A549 (cell line): ENCODE measurements around the gene RBM6. TPM values are rescaled to one million over a fixed set of nuclear protein-coding genes. Genes with fewer than 3 reads are reported as not detected.
"Not testable (repeated sequence)": the region's sequence is repeated elsewhere in the genome, so short reads cannot be mapped to it uniquely, and the experiment has no call there.

Source experiments
- ATAC-seq, 2 experiments: fragments of 200-7000 bp in 1 of 2; fragments of >200 bp in 1 of 2; cut with Nextera tagmentation in 1 of 2; cut with Tn5 transposase in 1 of 2; 3 replicates each; pipeline versions ENCODE4 v1.8.0 to v1.9.1; 2018 to 2020; ENCODE audit warnings: mild to moderate bottlenecking in 1 of 2, moderate library complexity in 1 of 2
- CTCF ChIA-PET: fragments of 300-600 bp; sonication (Branson Sonifier 250); formaldehyde crosslinking; extraction: SDS; loops from one replicate; lab custom pipeline; 2021; ENCODE audit warnings: antibody characterized with exemption, inconsistent platforms; lab: Yijun Ruan, JAX
- POLR2A ChIA-PET: fragments of 350-600 bp; formaldehyde crosslinking; extraction: SDS; loops from one replicate; lab custom pipeline; 2021; ENCODE audit warnings: antibody characterized with exemption, inconsistent platforms; lab: Yijun Ruan, JAX
- DNase-seq, 2 experiments: peaks; one replicate each; pipeline versions ENCODE4 v3.0.0 to v3.0.0-alpha.2; 2011 to 2016; ENCODE audit warnings: low read depth in 1 of 2, low spot score in 1 of 2
- FAIRE-seq: peaks from 2 replicates; lab custom pipeline; 2011; peaks lifted over from hg19 to GRCh38; lab: Jason Lieb, UNC
- H3K27ac ChIP-seq, 2 experiments: fragments of >200 bp; sonication (Bioruptor Twin); formaldehyde crosslinking; 3 replicates each; pipeline ENCODE4 v1.5.1; 2016 to 2017
- H3K4me1 ChIP-seq: fragments of >200 bp; sonication (Bioruptor Twin); formaldehyde crosslinking; 3 replicates; pipeline ENCODE4 v1.6.1; 2016
- H3K4me2 ChIP-seq: fragments of >200 bp; sonication (Bioruptor Twin); formaldehyde crosslinking; 3 replicates; pipeline ENCODE4 v1.6.1; 2016
- H3K4me3 ChIP-seq: fragments of >200 bp; sonication (Bioruptor Twin); formaldehyde crosslinking; 3 replicates; pipeline ENCODE4 v1.5.1; 2016
- H3K9me3 ChIP-seq: fragments of >200 bp; sonication (Bioruptor Twin); formaldehyde crosslinking; 3 replicates; pipeline ENCODE4 v1.6.1; 2016
- CEBPB ChIP-seq, 2 experiments: fragments of >200 bp in 1 of 2; sonication (Bioruptor Twin) in 1 of 2; formaldehyde crosslinking in 1 of 2; IDR thresholded peaks; 2 replicates each; pipeline ENCODE4 v1.6.1; 2012 to 2016
- EHF ChIP-seq: fragments of 250-450 bp; sonication (Bioruptor Pico); IDR thresholded peaks from 2 replicates; pipeline ENCODE4 v1.5.0; 2020; ENCODE audit warnings: mild to moderate bottlenecking
- FOSL2 ChIP-seq, 2 experiments: fragments of 450-650 bp in 1 of 2; fragments of >200 bp in 1 of 2; sonication (Bioruptor Twin) in 1 of 2; formaldehyde crosslinking; IDR thresholded peaks; 2 replicates each; pipeline versions ENCODE4 v1.5.0 to v1.6.1; 2016 to 2020; ENCODE audit warnings: mild to moderate bottlenecking in 1 of 2, moderate library complexity in 1 of 2
- FOXS1 ChIP-seq: fragments of 250-450 bp; sonication (Bioruptor Pico); IDR thresholded peaks from 2 replicates; pipeline ENCODE4 v1.5.0; 2020; ENCODE audit warnings: mild to moderate bottlenecking, moderate library complexity
- GATA3 ChIP-seq: IDR thresholded peaks from 2 replicates; pipeline ENCODE4 v1.6.1; 2012; ENCODE audit warnings: borderline replicate concordance
- HDAC2 ChIP-seq: fragments of 200-600 bp; sonication (generic); IDR thresholded peaks from 2 replicates; pipeline ENCODE4 v1.6.1; 2016
- HOXA7 ChIP-seq: fragments of 250-450 bp; sonication (Bioruptor Pico); IDR thresholded peaks from 2 replicates; pipeline ENCODE4 v1.5.0; 2020; ENCODE audit warnings: mild to moderate bottlenecking, moderate library complexity
- HOXB13 ChIP-seq: fragments of 250-450 bp; sonication (Bioruptor Pico); IDR thresholded peaks from 2 replicates; pipeline ENCODE4 v1.5.0; 2020; ENCODE audit warnings: low read depth, mild to moderate bottlenecking, moderate library complexity
- KDM5A ChIP-seq: fragments of 200-600 bp; sonication (generic); IDR thresholded peaks from 2 replicates; pipeline ENCODE4 v1.6.1; 2016; ENCODE audit warnings: antibody characterized with exemption, mild to moderate bottlenecking
- MAFK ChIP-seq: fragments of 450-650 bp; IDR thresholded peaks from 2 replicates; pipeline ENCODE4 v1.6.1; 2014; ENCODE audit not compliant: partially characterized antibody
- MAZ ChIP-seq: fragments of 150-350 bp; IDR thresholded peaks from 2 replicates; pipeline ENCODE4 v1.6.1; 2014; ENCODE audit warnings: antibody characterized with exemption, low read depth, low read length, borderline replicate concordance
- NR3C1 ChIP-seq: fragments of >200 bp; sonication (Bioruptor Twin); formaldehyde crosslinking; IDR thresholded peaks from 3 replicates; pipeline ENCODE4 v1.6.1; 2017
- PHF8 ChIP-seq: fragments of 200-600 bp; sonication (generic); IDR thresholded peaks from 2 replicates; pipeline ENCODE4 v1.6.1; 2016; ENCODE audit warnings: low read depth, mild to moderate bottlenecking, antibody characterized with exemption, moderate library complexity, borderline replicate concordance
- POLR2AphosphoS2 ChIP-seq: conservative IDR thresholded peaks from 2 replicates; pipeline ENCODE4 v1.6.1; 2012; ENCODE audit warnings: low read length, improper control_type of control experiment, inconsistent platforms
- RAD21 ChIP-seq, 2 experiments: fragments of >200 bp in 1 of 2; sonication (Bioruptor Twin) in 1 of 2; formaldehyde crosslinking in 1 of 2; IDR thresholded peaks in 1 of 2; conservative IDR thresholded peaks in 1 of 2; 2 replicates in 1 of 2; 3 replicates in 1 of 2; pipeline ENCODE4 v1.6.1; 2012 to 2018; ENCODE audit warnings: inconsistent platforms in 1 of 2
- RFX5 ChIP-seq: fragments of 450-650 bp; IDR thresholded peaks from 2 replicates; pipeline ENCODE4 v1.7.1; 2014; ENCODE audit warnings: antibody characterized with exemption, mild to moderate bottlenecking, moderate library complexity
- SMC3 ChIP-seq: fragments of >200 bp; sonication (Bioruptor Twin); formaldehyde crosslinking; IDR thresholded peaks from 3 replicates; pipeline ENCODE4 v1.6.1; 2018; ENCODE audit warnings: inconsistent platforms
- WGBS: methylation state at CpG from one replicate; pipeline ENCODE4 v1.1.6; 2017; ENCODE audit errors: missing lambda C conversion rate; 5-methylcytosine and 5-hydroxymethylcytosine counted together
- polyA plus RNA-seq, 4 experiments: library from polyadenylated mRNA; depleted of rRNA in 3 of 4; stranded (reverse); fragments of >200 nt; fragmentation: RNase III in 1 of 4; extraction: RNeasy Plus Mini Kit Qiagen cat#74134 plus additional on column Dnase treatment in 1 of 4; gene quantifications; 2 replicates in 3 of 4; 3 replicates in 1 of 4; pipeline ENCODE4 v1.2.3, GENCODE V29; 2011 to 2017
- TF ChIP-seq, protein P1 (sequence below): fragments of >200 bp; sonication (Bioruptor Twin); formaldehyde crosslinking; IDR thresholded peaks from 3 replicates; pipeline ENCODE4 v1.5.1; 2016
- TF ChIP-seq, protein P2 (sequence below): fragments of 450-650 bp; IDR thresholded peaks from 2 replicates; pipeline ENCODE4 v1.6.1; 2014; ENCODE audit warnings: antibody characterized with exemption
- TF ChIP-seq, protein P3 (sequence below): fragments of >200 bp; sonication (Bioruptor Twin); formaldehyde crosslinking; IDR thresholded peaks from 2 replicates; pipeline ENCODE4 v1.6.1; 2016

Gene RBM6
- polyA plus RNA-seq, 2 of the 4 experiments (the other 2 are of a cell fraction): 40.4 to 44.2 TPM

DNA sequence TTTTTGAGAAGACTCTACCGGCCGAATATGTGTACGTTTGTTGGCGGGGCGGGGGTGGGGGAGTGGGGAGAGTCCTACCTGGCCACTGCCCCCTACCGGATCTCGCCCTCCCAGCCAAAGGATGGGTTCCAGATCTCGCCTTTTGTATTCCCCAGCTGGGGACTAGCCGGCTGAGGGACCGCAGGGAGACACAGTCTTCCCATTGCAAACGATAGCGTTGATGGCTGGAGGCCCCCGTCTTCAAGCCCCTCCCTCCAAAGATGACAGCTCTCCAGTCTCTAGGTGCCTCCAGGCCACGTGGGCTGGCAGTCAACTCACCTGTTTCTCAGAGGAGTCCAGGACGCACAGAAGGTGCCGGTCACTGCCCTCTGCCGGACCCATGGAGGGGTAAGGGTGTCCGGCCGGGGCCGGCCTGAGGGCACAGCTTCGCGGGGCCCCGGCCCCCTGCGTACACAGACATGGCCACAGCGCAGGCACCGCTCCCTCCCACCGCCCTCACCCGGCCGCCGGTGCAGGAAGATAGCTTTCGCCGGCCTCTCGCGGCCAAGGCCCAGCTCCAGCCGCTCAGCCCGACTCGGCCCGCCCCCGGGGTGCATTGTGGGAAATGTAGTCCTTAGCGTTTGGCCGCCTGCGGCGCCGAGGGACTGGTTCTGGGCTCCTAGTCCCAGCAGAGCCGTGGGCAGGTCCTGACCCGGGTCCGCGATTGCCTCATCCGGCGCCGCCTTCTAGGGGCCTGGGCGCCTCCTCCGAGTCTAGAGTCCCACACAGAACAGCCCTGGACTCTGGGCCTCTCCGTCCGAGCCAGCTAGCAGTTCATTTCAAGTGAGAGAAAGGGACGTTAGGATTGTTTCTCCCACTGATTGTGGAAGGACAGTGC, 10.4 kb upstream of the RBM6 start, which contains the start of gene MON1A (continued):
- TF ChIP-seq, protein P1, sequence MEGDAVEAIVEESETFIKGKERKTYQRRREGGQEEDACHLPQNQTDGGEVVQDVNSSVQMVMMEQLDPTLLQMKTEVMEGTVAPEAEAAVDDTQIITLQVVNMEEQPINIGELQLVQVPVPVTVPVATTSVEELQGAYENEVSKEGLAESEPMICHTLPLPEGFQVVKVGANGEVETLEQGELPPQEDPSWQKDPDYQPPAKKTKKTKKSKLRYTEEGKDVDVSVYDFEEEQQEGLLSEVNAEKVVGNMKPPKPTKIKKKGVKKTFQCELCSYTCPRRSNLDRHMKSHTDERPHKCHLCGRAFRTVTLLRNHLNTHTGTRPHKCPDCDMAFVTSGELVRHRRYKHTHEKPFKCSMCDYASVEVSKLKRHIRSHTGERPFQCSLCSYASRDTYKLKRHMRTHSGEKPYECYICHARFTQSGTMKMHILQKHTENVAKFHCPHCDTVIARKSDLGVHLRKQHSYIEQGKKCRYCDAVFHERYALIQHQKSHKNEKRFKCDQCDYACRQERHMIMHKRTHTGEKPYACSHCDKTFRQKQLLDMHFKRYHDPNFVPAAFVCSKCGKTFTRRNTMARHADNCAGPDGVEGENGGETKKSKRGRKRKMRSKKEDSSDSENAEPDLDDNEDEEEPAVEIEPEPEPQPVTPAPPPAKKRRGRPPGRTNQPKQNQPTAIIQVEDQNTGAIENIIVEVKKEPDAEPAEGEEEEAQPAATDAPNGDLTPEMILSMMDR: peak; percentile 25
- TF ChIP-seq RAD21 (conservative IDR thresholded peaks at IDR 0.05 in 1 of 2, IDR thresholded peaks at IDR 0.05 in 1 of 2): 0 out of 5 replicates have a peak, but pooled peaks of 1 of the 2 experiments have one; percentile 29
- TF ChIP-seq SMC3: peak; percentile 20; the same call in 1 of the 3 replicates
- TF ChIP-seq, protein P2, sequence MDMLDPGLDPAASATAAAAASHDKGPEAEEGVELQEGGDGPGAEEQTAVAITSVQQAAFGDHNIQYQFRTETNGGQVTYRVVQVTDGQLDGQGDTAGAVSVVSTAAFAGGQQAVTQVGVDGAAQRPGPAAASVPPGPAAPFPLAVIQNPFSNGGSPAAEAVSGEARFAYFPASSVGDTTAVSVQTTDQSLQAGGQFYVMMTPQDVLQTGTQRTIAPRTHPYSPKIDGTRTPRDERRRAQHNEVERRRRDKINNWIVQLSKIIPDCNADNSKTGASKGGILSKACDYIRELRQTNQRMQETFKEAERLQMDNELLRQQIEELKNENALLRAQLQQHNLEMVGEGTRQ: peak; percentile 73

DNA sequence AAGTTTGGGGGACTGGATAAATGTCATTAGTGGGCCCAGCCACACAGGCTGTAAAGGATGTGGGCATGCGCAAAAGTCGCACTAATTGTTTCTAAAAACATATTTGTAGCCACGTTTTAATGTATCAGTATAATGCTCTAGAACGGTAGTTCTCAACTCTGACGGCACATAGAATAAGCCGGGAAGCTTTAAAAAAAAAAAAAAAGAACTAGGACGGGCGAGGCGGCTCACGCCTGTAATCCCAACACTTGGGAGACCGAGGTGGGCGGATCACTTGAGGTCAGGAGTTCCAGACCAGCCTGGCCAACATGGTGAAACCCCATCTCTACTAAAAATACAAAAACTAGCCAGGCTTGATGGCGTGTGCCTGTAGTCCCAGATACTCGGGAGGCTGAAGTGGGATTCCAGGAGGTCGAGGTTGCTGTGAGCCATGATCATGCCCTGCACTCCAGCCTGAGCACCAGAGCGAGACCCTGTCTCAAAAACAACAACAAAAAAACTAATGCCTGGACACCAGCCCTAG, 9.7 kb upstream of the RBM6 start:
- POLR2A ChIA-PET: interaction anchor here (1.0 to 1.6 kb wide), 3 partner anchors 9 to 30 kb away, joined by 3 to 23 read pairs (median 3); partner anchors contain the start of gene RBM6

DNA sequence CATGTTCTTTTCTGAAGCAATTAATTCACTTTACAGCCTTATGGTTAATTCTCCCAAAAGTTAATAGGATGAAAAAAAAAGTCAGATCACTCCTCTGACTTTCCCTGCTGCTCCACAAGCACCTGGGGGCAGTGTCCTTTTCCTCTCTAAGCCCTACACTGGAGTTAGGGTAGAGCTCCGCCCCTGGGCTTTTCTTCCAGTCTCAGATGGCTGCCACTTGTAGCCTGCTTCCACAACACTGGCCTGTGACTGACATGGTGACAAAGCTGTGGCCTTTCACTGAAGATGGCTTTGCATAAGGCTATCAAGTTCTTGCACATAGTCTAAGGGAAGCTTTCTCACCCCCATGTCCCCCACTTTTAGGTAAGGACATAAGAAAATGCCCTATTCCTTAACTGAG, 9.0 kb upstream of the RBM6 start:
- DNase-seq (peak in 1 of 2 experiments; percentile 37), ATAC-seq (no peak), FAIRE-seq (no peak)
- Histone ChIP-seq H3K27ac (no peak overlapping the region; a peak in 1 of 6 replicates), H3K9me3 (no peaks in the 10 kb centered on the region), H3K4me2 (no peak overlapping the region), H3K4me1 (peaks cover 16% of the 10 kb centered on the region; the same call in 2 of the 3 replicates), H3K4me3 (no peak overlapping the region)
- POLR2A ChIA-PET: interaction anchor here (1.0 kb wide), 1 partner anchor 9 kb away, joined by 3 read pairs; the partner anchor contains the start of gene RBM6
- WGBS: 78% methylated on average over 1 of the region's 1 CpG
- TF ChIP-seq EHF (CRISPR knock-in tag): no peak
- TF ChIP-seq MAFK: no peak
- TF ChIP-seq, protein P3, sequence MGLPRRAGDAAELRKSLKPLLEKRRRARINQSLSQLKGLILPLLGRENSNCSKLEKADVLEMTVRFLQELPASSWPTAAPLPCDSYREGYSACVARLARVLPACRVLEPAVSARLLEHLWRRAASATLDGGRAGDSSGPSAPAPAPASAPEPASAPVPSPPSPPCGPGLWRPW: no peak
- no peak for TF ChIP-seq HOXA7 (CRISPR knock-in tag)
- no peak for TF ChIP-seq PHF8
- TF ChIP-seq RAD21 (conservative IDR thresholded peaks at IDR 0.05 in 1 of 2, IDR thresholded peaks at IDR 0.05 in 1 of 2): no peak
- CTCF ChIA-PET: interaction anchor here (0.7 to 4.2 kb wide), 4 partner anchors 9 to 172 kb away, joined by 3 to 16 read pairs (median 3); partner anchors contain the start of gene RBM6

More for the DNA sequence above, 9.7 kb upstream of the RBM6 start:
- peak overlapping the region; percentile 83 to 87 for H3K27ac ChIP-seq
- peak overlapping the region; percentile 68 for H3K4me3 ChIP-seq
- CTCF ChIA-PET: interaction anchor here (0.6 to 4.2 kb wide), 10 partner anchors 9 to 228 kb away, joined by 3 to 16 read pairs (median 4); partner anchors contain the start of gene RBM6
- FAIRE-seq (no peak), ATAC-seq (no peak; a peak in 1 of 6 replicates), DNase-seq (no peak)
- H3K9me3 ChIP-seq: no peaks in the 10 kb centered on the region
- no peak for TF ChIP-seq NR3C1
- no peak for TF ChIP-seq MAZ
- no peak for TF ChIP-seq FOSL2 (IDR thresholded peaks at IDR 0.05)
- TF ChIP-seq FOSL2 (CRISPR knock-in tag; IDR thresholded peaks at IDR 0.05): no peak
- no peak for TF ChIP-seq POLR2AphosphoS2
- TF ChIP-seq EHF (CRISPR knock-in tag): no peak
- no peak for TF ChIP-seq RFX5
- no peak for TF ChIP-seq GATA3
- no peak for TF ChIP-seq FOXS1
- no peak for TF ChIP-seq KDM5A
- TF ChIP-seq HDAC2: no peak
- TF ChIP-seq CEBPB (IDR thresholded peaks at IDR 0.05): no peak
- TF ChIP-seq, protein P3: no peak
- no peak for TF ChIP-seq HOXB13 (CRISPR knock-in tag)
- H3K4me2 ChIP-seq: peak overlapping the region; percentile 87
- peaks cover 16% of the 10 kb centered on the region; the same call in 2 of the 3 replicates for H3K4me1 ChIP-seq
- WGBS: 59% methylated on average over 16 of the region's 16 CpGs

DNA sequence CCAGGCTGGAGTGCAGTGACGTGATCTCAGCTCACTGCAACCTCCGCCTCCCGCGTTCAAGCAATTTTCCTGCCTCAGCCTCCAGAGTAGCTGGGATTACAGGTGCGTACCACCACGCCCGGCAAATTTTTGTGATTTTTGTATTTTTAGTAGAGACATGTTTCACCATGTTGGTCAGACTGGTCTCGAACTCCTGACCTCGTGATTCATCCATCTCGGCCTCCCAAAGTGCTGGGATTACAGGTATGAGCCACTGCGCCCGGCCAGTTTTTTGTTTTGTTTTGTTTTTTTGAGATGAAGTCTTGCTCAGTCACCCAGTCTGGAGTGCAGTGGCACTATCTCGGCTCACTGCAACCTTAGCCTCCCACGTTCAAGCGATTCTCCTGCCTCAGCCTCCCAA, 7.7 kb upstream of the RBM6 start:
- H3K27ac ChIP-seq, FAIRE-seq, DNase-seq, ATAC-seq, H3K4me3 ChIP-seq, POLR2A ChIA-PET, CTCF ChIA-PET, H3K9me3 ChIP-seq, H3K4me2 ChIP-seq: not testable (repeated sequence)
- peaks cover 16% of the 10 kb centered on the region; the same call in 2 of the 3 replicates for H3K4me1 ChIP-seq
- WGBS: 88% methylated on average over 15 of the region's 15 CpGs
